ENCODE measurements around the gene MAML3.

The MAML3 gene

GRCh38 chr4:140099983-140100382 lies 54.0 kb downstream of the MAML3 start:
- DNase-seq (ENCODE audit: low read depth, low spot score) = no peak

- DNase-seq (ENCODE audit: low read depth, low spot score) = no peak
These were observed 55.4 kb downstream of the MAML3 start for GRCh38 chr4:140098455-140099160.

GRCh38 chr4:140097572-140097971 lies 56.4 kb downstream of the MAML3 start:
- DNase-seq (ENCODE audit: low read depth, low spot score) = no peak

- DNase-seq (ENCODE audit: low read depth, low spot score) = no peak
These were observed 57.1 kb downstream of the MAML3 start for GRCh38 chr4:140096921-140097320.

GRCh38 chr4:140096483-140096861 lies 57.5 kb downstream of the MAML3 start:
- no peak for DNase-seq (ENCODE audit: low read depth, low spot score)

- peak; percentile 47 for DNase-seq (ENCODE audit: low read depth, low spot score)
These were observed 58.1 kb downstream of the MAML3 start for GRCh38 chr4:140095694-140096482.

GRCh38 chr4:140094438-140095420 lies 59.3 kb downstream of the MAML3 start:
- no peak for DNase-seq (ENCODE audit: low read depth, low spot score)

- no peak for DNase-seq (ENCODE audit: low read depth, low spot score)
These were observed 61.7 kb downstream of the MAML3 start for GRCh38 chr4:140092094-140092851.

GRCh38 chr4:140091305-140091704 lies 62.7 kb downstream of the MAML3 start:
- no peak for DNase-seq (ENCODE audit: low read depth, low spot score)

- DNase-seq (ENCODE audit: low read depth, low spot score) = no peak
These were observed 63.7 kb downstream of the MAML3 start for GRCh38 chr4:140090215-140090731.

GRCh38 chr4:140089216-140089615 lies 64.8 kb downstream of the MAML3 start:
- DNase-seq (ENCODE audit: low read depth, low spot score) = no peak

GRCh38 chr4:140088323-140088967 lies 65.5 kb downstream of the MAML3 start:
- no peak for DNase-seq (ENCODE audit: low read depth, low spot score)

GRCh38 chr4:140085881-140086280 lies 68.1 kb downstream of the MAML3 start:
- no peak for DNase-seq (ENCODE audit: low read depth, low spot score)

GRCh38 chr4:140085062-140085622 lies 68.8 kb downstream of the MAML3 start:
- no peak for DNase-seq (ENCODE audit: low read depth, low spot score)

GRCh38 chr4:140084385-140084784 lies 69.6 kb downstream of the MAML3 start:
- no peak for DNase-seq (ENCODE audit: low read depth, low spot score)

GRCh38 chr4:140082391-140082755 lies 71.6 kb downstream of the MAML3 start:
- DNase-seq (ENCODE audit: low read depth, low spot score) = no peak

- no peak for DNase-seq (ENCODE audit: low read depth, low spot score)
These were observed 72.2 kb downstream of the MAML3 start for GRCh38 chr4:140081641-140082390.

GRCh38 chr4:140080883-140081282 lies 73.1 kb downstream of the MAML3 start:
- DNase-seq (ENCODE audit: low read depth, low spot score) = no peak

GRCh38 chr4:140078366-140078765 lies 75.6 kb downstream of the MAML3 start:
- no peak for DNase-seq (ENCODE audit: low read depth, low spot score)

All from activated CD4-positive, CD25-positive, alpha-beta regulatory T cell treated with anti-CD3 and anti-CD28 coated beads, Interleukin-2, amount 50 U/mL, for 16 hours (primary cell).